Activated CD8-positive, alpha-beta memory T cell treated with anti-CD3 and anti-CD28 coated beads for 24 hours (primary cell): ENCODE data around the gene CBY3.
"Not testable (repeated sequence)": the region's sequence is repeated elsewhere in the genome, so short reads cannot be mapped to it uniquely, and the experiment has no call there.

ENCODE experiments used
- DNase-seq: peaks from one replicate; pipeline ENCODE4 v3.0.0-alpha.2; 2020

CBY3 gene

DNA sequence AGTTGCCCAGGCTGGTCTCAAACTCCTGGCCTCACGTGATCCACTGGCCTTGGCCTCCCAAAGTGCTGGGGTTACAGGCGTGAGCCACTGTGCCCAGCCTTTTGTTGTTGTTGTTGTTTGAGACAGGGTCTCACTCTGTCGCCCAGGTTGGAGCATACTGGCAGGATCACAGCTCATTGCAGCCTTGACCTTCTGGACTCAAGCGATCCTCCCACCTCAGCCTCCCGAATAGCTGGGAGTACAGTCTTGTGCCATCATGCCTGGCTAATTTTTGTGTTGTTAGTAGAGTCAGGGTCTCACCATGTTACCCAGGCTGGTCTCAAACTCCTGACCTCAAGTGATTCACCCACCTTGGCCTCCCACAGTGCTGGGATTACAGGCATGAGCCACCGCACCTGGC is 19.2 kb downstream of the CBY3 start:
- not testable (repeated sequence) for DNase-seq

DNA sequence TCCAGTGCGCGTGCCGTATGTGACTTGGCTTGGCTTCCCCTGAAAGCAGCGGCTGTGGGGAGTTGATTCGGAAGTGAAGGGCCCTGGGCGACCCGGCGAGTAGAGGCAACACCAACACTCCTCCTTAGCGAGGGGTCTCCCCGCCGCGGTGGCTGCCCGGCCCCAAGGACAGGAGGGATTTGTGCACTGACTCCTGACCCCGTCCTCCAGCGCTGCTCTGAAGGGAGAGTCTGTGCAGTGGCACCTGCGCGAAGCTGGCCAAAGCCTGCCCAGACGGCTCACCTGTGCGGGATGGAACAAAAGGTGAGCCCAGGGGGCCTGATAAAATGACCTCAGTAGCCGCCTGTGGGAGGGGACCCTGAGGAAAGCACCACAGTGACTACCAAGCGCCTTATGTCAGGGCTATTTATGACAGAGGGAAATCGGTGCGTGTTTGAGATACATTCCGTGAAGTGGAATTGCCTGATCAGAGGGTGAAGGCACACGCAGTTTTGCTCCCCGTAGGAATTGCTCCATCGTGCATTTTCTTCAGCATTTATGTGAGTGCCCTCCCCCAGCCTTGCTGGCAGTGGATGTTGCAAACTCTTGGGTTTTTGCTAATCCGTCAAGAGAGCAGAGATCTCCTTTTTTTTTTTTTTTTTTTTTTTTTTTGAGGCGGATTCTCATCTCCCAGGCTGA is 22.5 kb downstream of the CBY3 start:
- peak; percentile 64 for DNase-seq

DNA sequence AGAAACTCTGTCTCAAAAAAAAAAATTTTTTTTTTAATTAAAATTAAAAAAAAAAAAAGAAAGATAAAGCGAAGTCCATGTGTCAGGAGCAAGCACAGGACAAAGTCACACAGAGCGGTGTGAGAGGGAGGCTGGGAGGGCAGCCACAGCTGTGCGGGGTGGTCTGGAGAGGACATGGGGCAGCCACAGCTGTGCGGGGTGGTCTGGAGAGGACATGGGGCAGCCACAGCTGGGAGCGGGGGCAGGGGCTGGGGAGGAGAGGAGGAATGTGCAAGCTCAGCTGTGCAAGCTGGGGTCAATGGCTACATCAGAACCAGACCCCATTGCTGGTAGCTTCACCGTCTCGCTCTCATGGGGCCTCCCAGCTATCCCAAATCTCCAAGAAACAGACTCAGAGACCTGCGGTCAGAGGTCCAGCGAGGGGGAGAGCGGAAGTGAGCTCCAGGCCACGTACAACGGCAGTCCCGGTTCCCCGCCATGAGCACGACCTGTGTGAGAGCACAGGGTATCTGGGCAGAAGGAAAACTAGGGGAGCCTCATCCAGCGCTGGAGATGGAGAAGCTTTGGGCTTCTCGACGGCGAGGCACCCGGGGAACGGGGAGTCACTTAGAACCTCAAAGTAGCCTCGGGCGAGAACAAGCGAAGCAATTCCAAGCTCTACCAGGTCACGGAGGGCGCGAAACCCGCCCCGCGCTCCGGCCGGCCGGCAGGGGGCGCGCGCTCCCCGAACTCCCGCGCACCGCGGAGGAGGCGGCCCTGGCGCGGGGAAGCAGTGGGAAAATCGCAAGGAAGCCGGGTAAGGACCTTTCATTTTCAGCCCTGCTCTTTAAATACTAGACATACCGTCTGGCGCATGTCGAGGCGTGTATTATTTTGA is 23.3 kb downstream of the CBY3 start:
- not testable (repeated sequence) for DNase-seq

DNA sequence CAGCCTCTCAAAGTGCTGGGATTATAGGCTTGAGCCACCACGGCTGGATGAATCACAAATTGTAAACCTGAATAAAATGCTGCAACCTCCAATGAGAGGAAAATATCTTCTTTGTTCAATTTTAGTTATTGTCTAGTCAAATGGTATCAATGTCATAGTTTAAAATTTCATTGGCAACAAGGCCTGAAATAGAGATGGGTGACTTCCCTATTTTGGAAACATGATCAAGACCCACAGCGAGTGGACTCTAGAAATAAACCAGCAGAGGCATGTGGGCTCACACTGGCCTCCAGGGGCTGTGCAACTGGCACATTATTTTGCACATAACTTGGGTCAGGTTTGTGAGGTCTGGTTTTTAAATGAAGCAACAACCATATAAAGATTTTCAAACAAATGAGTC is 27.7 kb downstream of the CBY3 start:
- not testable (repeated sequence) for DNase-seq

DNA sequence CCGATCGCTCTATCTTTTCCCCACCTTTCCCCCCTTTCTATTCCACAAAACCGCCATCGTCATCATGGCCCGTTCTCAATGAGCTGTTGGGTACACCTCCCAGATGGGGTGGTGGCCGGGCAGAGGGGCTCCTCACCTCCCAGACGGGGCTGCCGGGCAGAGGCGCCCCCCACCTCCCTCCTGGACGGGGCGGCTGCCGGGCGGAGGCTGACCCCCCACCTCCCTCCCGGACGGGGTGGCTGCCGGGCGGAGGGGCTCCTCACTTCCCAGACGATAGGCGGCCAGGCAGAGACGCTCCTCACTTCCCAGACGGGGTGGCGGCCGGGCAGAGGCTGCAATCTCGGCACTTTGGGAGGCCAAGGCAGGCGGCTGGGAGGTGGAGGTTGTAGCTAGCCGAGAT is 30.6 kb downstream of the CBY3 start:
- not testable (repeated sequence) for DNase-seq

DNA sequence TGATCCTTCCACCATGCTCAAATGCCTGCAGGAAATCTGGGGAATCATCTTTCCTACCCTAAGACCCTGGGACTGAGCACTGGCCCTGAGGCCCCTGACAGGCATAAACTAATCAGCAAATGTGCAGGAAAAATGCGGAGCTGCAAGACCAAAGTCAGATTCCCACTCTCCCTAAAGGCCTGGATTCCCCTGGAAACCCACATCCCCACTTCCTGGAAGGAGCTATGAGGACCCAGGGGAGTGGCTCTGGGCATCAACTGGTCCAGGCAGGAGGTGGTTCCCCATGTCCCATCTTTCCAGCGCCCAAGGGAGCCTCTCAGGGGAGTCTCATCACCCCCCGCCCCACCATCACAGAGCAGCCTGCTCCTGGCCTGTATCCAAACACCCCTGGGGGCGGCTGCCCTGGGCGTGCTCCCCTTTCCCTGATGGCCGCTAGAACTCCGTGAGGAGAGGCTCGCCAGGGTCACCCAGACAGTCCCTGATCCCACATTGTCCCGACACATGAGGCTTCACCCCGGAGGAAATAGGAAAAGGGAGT is 31.6 kb downstream of the CBY3 start:
- DNase-seq, result not testable (repeated sequence)

DNA sequence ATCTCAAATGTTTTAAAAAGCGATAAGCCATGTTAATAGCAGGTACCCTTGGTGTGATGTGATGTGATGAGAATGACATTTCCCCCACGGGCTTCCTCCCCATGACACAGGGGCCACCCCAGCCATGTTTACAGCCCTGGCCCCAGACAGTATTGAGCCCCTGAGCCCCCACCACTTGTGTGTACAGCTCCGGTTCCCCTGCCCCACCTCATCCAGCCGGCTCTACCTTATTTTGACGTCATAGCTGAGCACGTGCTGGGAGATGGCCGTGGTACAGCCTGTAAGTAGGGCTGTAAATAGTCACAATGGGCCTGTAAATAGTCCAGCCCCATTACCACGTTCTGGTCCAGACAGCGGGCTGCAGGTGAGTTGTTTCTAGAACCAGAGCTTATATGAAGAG is 32.4 kb downstream of the CBY3 start:
- no peak for DNase-seq

DNA sequence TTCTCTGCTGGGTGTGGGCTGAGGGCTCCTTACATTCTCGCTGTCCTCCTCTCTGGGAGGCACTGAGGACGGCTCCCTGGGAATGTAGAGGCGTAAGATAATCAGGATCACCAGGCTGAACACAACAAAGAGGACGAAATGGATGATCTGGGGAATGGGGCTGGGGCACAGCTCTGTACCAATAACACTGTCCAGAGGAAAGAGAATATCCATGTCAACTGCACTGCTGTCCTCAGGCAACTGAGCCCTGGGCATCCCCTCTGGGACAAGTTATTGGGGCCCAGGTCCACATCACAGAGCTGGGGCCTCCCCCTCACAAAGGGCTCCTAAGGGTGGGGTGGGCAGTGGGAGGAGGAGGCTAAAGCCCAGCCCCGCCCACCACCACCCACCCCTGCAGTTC is 36.1 kb downstream of the CBY3 start:
- DNase-seq, result not testable (repeated sequence)

DNA sequence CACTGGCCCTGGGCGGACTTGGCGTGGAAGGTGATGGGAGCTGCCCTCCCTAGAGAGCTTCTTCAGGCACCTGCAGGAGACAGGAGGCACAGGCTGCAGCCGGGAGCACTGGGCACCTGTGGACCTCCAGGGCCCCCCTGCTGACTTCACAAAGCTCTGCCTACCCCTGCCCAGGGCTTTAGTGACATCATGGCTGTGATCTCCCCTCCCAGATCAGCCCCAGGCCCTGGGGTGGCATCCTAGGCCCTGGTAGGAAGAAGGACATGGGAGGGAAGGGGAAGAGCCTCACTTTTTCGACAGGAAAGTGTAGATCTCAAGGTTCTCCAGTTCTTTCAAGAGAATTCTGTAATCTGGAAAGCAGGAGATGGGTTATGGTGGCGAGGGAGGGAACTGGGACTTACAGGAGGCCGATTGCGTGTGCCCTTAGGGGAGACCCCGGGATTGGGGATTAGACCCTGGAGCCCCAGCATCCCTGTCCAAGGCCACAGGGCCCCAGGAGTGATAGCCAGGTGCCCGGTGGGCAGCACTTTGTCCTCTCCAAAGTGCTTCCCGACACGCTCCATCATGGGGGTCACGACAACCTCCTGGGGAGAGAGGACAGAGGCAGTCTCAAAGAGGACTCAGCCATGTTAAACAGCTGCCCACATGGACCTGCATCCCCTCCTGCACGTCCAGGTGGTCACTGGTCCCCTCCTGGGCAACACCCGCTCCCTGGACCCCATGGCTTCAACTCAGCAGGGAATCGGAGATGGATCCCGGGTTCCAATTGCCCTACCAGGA is 37.5 kb downstream of the CBY3 start:
- not testable (repeated sequence) for DNase-seq

DNA sequence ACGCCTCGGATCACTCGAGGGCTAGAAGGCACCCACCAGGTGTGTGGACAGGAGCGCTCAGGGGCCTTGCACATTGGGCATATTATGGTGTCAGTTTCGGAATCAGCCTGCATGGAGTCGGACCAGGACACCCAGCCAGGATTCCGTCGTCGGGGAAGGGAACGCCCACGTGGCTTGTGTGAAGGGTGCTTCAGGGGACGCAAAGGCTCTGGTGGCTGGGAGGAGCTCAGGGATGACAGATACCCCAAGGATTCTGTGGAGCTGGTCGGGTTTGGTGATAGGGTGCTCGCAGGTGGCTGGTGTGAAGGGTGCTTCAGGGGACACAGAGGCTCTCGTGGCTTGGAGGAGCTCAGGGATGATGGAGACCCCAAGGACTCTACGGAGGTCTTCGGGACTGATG is 38.2 kb downstream of the CBY3 start:
- DNase-seq, result not testable (repeated sequence)

DNA sequence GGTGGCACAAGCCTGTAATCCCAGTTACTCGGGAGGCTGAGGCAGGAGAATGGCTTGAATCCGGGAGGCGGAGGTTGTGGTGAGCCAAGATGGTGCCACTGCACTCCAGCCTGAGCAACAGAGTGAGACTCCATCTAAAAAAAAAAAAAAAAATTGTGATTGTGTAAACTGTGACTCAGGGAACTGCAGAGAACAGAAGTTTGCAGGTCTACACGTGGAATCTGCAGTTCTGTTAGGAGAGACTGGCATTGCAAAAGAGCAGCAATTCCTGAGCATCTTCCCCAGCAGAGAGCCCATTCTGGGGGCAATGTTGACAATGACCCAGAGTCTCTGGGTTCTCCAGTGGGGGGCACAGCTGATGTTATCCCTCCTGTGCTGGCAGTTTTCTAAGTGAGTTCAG is 39.1 kb downstream of the CBY3 start:
- DNase-seq, result not testable (repeated sequence)

DNA sequence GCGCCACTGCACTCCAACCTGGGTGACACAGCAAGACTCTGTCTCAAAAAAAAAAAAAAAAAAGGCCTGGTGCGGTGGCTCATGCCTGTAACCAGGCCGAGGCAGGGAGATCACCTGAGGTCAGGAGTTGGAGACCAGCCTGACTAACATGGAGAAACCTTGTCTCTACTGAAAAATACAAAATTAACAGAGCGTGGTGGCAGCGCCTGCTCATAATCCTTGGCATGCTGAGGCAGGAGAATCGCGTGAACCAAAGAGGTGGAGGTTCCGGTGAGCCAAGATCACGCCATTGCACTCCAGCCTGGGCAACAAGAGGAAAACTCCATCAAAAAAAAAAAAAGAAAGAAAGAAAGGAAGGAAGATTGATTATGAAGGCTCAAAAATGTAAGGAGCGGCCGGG is 41.5 kb downstream of the CBY3 start:
- not testable (repeated sequence) for DNase-seq

DNA sequence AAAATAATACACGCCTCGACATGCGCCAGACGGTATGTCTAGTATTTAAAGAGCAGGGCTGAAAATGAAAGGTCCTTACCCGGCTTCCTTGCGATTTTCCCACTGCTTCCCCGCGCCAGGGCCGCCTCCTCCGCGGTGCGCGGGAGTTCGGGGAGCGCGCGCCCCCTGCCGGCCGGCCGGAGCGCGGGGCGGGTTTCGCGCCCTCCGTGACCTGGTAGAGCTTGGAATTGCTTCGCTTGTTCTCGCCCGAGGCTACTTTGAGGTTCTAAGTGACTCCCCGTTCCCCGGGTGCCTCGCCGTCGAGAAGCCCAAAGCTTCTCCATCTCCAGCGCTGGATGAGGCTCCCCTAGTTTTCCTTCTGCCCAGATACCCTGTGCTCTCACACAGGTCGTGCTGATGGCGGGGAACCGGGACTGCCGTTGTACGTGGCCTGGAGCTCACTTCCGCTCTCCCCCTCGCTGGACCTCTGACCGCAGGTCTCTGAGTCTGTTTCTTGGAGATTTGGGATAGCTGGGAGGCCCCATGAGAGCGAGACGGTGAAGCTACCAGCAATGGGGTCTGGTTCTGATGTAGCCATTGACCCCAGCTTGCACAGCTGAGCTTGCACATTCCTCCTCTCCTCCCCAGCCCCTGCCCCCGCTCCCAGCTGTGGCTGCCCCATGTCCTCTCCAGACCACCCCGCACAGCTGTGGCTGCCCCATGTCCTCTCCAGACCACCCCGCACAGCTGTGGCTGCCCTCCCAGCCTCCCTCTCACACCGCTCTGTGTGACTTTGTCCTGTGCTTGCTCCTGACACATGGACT is 46.3 kb downstream of the CBY3 start:
- DNase-seq, result peak; percentile 74

DNA sequence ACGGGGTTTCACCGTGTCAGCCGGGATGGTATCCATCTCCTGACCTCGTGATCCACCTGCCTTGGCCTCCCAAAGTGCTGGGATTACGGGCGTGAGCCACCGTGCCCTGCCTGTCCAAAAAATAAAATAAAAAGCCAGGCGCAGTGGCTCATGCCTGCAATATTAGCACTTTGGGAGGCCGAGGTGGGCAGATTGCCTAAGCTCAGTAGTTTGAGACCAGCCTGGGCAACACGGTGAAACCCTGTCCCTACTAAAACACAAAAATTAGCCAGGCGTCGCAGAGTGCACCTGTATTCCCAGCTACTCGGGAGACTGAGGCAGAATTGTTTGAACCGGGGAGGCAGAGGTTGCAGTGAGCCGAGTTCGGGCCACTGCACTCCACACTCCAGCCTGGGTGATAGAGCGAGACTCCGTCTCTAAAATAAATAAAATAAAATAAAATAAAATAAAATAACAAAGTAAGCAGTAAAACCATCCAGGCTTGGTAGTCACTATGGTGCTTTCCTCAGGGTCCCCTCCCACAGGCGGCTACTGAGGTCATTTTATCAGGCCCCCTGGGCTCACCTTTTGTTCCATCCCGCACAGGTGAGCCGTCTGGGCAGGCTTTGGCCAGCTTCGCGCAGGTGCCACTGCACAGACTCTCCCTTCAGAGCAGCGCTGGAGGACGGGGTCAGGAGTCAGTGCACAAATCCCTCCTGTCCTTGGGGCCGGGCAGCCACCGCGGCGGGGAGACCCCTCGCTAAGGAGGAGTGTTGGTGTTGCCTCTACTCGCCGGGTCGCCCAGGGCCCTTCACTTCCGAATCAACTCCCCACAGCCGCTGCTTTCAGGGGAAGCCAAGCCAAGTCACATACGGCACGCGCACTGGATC is 47.1 kb downstream of the CBY3 start:
- DNase-seq, result not testable (repeated sequence)
